GM04504 (cell line): Measurements from ENCODE around the gene TTC9B.

Experiments
- DNase-seq: peaks from one replicate; pipeline ENCODE4 v3.0.0-alpha.2; 2012; ENCODE audit warnings: low read depth

TTC9B gene

DNA sequence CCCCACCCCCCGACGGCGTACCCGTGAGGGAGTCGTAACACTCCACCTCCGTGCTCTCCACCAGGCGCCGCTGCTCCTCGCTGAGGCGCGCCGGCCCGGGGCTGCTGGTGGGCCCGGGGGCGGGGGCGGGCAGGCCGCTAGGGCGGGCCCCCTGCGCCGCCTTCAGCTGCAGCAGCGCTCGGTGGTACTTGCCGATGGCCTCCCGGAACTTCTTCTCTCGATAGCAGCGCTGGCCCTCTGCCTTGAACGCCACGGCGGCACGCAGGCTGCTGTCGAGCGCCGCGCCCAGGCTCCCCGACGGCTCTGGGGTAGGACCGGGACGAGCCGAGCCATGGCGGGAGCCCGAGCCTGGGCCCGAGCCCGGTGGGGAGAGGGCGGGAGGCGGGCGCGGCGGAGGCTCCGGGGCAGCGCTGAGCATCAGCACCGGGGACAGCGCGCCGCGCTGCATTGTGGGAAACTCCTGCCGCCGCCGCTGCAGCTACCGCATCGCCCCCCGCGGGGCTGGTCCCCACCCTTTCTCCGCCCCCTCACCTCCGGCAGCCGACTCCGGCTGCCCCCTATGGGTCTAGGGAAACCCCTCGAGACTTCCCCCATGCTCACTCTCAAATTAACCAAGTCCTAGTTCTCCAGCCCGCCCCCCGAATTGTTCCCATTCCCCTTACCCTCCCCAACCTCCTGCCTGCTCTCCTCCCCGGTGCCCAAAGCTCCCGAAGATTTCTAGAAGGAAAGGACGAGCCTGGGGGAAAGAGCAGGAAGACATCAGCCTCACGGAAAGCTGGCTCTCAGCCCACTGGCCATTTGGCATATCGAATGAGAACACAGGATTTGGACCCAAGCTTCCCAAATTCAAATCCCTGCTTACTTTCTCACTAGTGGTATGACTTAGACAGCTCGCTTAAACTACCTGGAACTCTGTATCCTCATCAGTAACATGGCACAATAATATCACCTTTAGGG lies at the start of gene TTC9B:
Gene TTC9B (minus strand): TSS at position 451 of the 957 bp plus-strand sequence. CDS start 3 bp downstream, at position 448.
- no peak for DNase-seq

DNA sequence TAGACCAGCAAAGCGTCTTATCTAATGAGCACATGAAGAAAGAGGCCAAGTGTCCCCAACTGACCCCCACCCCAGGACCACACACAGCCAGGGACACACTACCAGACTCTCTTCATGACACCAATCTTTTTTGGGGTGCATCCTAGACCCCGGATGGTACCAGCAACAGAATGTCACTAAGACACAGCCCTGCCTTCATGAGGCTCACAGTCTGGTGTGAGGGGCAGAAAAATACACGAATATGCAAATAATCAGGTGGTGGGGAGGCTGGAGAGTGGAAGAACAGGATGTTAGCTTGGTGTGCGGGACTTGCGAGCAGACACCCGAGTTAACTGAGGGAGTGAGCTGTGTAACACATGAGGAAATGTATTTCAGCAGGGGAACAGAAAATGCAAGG lies 49.4 kb upstream of the TTC9B start:
- no peak for DNase-seq

DNA sequence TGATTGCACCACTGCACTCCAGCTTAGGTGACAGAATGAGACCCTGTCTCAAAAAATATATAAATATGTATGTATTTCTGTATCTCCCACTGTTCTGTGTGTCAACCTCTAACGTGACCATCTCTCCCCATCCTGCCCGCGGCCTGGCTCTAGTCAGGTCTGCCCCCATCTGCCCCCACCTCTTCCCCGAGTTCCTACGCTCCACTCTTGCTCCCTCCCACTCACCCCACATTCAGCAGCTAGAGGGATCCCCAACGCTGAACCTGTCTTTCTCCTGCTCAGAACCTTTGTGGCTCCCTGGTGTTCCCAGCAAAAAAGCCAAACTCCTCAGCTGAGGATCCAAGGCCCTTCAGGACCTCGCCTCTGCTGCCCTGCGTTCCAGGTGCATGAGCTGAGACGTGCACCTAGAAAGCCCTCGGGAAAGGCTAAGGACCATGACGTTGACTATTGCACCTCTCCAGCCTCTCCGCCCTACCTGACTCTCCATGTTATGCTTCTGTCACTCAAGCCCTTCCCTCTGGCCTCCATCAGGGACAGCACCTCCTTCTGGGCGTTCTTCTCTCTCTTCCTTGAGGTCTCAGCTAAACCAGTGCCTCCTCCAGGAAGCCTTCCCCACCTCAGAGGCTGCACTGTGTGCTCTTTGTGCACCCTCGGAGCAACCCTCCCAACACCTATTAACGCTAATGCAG lies 48.9 kb upstream of the TTC9B start:
- DNase-seq: no peak

DNA sequence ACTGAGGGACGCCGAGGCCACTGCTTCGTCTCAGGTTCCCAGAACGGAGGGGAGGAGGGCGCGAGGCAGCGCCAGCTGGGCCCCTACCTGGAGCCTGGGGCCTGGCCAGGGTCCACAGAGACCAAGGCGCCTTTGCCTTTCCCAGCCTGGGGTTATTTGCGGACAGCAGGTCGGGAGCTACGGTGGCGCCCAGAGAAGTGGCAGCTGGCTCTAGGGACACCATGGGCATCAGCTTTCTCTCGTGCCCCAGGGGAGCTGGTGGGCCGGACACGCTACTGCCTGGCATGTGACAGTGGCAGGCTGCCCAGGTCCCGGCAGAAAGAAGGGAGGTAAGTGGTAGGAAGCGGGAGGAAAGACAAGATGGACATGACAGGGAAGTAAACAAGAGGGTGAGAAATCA lies 47.9 kb upstream of the TTC9B start:
- no peak for DNase-seq

DNA sequence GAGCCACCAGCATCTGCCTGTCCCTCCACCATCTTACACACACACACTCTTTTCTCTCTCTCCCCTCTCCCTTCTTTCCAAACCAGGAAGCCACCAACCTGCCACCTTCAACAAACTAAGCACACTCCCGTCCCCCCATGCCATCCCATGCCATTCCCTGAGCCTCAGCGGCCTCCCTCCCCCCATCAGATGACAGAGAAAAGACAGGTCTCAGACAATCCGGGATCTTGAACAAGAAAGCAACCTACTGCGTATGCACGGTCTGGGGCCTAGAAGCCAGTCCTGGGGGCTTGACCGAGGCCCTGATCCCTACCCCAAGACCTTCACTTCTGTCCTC lies 47.5 kb upstream of the TTC9B start:
- DNase-seq: no peak

DNA sequence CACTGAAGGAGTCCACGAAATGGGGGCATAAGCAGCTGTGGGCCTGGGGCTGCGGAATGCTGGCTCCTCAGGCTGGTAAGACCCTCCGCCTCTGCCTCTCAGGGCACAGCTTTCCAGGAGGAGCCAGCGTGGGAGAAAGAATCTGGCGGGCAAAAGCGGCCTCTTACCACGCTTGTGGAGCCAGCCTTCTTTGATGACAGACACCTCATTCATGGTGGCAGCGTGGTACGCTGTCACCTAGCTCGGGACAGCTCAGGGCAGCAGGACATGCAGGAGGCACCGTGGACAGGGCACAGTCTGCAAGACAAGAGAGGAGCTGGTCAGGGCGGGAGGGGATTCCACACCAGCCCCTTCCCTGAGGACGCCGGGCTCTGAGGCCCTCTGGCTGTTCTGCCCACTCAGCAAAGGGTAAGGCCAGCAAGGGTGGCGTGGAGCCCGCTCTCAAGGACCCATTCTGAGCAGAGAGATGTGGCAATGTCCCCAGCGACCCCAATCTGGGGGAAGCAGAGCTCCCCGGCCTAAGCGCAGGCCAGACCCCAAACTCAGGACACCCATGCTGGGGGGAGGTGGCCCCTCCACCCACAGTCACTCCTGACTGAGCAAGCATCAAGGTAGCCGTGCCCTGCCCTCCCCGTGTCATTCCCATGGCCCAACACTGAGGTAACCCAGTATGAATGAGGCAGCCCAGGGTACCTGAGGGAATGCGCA lies 47.0 kb upstream of the TTC9B start:
- DNase-seq: no peak

DNA sequence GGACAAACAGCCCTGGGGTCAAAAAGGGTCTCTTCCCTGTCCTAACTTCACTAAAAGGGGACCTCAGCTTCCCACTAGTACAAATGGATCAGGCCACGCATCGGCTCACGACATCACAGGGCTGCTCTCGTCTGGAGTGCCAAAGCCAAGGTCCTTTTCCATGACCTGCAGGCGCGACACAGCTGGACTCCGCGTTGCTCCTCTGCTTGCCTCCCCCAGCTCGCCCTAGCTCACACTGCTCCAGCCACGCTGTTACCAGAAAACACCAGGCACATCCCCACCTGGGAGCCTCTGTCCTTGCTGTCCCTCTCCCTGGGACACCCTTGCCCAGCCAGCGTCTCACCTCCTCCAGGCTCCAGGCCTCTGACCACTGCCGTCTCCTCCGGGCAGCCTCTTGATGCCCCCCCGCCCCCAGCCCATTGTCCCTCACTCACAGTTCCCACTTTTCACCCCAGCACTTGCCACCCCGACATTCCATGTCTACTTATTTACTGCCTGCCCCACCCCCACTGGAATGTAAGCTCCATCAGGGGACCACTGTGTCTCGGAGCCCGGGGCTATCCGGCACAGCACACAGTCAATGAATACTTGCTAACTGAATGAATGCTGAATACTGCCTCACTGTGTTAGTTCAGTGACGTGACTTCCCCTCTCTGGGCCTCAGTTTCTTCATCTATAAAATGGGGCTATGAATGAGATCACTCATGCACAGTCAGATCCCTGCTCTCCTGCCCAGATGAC lies 46.3 kb upstream of the TTC9B start:
- DNase-seq: no peak

DNA sequence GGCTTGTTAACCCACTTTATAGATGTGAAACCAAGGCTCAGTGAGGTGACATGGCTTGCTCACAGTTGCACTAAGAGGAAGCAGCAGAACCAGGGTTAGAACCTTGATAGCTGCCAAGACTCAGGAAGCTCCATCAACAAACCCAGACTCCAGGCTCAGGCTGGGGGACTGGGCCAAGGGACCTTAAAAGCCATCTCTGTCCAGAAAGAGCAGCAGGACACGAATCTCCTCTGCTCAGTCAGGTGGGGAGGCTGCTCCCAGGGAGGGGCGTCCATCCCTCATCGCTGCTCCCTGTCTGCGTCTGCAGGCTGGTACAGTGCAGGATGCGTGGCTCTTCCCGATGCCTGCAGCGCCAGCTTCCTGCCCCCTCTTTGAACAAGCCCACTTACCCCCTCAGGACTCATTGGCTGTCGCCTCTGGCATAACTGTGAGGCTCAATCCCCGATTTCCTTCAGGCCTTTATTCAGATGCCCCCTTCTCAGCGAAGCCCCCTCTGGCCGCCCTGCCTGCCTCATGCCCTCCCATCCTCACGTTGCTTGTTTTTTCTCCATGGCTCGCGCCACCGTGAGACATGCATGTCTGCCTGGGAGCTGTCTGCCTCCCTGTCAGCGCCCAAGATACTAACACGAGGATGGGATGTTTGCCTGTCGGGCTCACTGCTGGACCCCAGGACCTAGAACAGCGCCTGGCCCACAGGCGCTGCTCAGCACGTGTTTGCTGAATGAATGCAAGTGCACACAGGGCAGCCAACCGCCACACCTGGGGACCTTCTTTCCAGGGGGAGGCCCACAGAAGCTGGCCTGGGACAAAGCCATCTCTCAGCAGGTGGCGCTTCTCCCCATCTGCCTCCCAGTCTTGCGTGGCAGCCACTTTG lies 45.5 kb upstream of the TTC9B start:
- DNase-seq: no peak

DNA sequence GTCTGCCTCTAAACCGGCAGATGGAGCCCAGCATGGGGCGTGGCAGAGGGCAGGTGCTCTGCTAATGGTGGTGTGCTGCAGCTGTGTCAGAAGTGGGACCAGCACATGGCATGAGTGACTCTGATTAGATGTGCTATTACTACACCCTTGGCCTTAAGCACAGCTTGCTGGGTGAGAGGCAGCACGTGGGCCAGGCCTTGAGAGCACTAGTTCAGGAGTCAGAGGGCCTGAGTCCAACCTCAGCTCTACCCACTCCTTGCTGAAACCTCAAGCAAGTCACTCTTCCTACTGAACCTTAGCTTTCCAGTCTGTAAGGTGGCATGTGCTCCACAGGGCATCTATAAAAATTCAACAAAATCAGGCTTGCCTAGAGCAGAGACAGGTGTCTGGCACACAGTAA lies 44.2 kb upstream of the TTC9B start:
- DNase-seq: no peak

DNA sequence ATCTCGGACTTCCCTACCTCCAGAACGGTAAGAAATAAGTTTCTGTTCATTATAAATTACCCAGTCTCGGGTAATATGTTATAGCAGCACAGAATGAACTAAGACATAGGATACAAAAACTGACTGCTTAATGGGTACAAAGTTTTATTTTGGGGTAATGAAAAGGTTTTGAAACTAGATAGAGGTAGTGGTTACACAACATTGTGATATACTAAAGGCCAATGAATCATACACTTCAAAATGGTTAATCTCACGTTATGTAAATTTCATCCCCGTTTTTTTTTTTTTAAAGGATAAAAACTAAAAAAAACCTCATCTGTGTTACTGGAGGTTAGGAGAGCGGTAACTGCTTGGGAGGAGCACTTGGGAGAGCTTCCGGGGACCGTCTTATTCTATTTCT lies 43.4 kb upstream of the TTC9B start:
- DNase-seq: no peak

DNA sequence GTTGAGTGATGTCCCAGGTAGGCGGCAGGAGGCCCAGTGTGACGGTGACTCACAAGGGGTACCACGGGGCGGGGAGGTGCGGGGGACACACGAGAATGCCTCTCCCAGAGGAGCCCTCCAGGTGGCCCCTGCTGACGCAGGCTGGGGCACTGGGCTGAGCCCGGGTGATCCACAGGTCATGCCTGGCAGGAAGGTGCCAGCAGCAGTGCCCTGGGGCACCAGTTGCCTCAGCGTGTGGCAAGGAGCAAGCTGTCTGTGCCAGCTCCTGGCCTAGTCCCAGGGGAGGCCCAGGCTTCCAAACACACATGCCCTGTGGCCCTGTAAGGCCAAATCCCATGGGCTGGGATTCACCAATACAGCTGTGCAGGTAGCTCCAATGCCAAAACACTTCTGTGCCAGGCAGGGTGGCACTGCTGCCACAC lies 38.9 kb upstream of the TTC9B start:
- DNase-seq: no peak

DNA sequence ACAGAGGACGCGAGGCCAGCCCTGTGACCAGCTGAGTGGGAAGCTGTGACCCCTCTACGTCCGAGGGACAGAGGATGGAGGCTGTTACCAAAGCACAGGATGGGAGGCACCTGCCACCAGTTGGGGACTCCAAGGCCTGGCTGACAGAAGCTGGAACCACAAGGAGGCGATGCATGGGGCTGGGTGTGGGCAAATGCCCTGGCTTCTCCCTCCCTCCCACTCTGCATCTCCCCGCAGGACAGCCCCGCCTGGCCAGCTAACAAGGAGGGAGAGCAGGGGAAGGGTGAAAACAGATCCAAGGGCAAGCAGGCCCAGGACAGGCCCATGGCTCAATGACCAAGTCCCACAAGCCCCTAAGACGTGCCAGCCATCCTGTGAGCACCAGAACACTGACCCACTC lies 38.3 kb upstream of the TTC9B start:
- no peak for DNase-seq

DNA sequence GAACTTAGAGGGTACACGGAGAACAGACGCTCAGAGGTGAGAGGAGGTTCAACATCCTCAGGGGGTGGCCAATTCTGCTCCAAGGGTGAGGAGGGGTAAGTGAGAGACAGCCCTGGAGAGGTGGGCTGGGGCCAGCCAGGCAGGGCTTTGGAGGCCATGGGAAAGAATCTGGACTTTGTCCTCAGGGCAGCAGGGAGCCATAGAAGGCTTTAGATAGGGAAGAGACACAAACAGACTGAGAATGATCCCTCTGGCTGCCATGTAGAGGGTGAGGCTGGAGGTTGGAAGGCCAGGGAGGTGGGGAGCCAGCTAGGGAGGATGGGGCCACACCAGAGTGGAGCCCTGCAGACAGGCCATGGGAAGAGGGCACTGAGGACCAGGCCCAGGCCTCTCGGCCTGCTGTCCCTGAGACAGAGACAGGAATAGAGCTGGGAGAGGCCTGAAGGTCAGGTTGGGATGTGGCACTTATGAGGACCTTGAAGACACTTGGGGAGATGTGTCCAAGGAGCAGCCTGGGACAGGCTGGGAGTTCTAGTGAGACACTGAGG lies 37.5 kb upstream of the TTC9B start:
- DNase-seq: no peak

DNA sequence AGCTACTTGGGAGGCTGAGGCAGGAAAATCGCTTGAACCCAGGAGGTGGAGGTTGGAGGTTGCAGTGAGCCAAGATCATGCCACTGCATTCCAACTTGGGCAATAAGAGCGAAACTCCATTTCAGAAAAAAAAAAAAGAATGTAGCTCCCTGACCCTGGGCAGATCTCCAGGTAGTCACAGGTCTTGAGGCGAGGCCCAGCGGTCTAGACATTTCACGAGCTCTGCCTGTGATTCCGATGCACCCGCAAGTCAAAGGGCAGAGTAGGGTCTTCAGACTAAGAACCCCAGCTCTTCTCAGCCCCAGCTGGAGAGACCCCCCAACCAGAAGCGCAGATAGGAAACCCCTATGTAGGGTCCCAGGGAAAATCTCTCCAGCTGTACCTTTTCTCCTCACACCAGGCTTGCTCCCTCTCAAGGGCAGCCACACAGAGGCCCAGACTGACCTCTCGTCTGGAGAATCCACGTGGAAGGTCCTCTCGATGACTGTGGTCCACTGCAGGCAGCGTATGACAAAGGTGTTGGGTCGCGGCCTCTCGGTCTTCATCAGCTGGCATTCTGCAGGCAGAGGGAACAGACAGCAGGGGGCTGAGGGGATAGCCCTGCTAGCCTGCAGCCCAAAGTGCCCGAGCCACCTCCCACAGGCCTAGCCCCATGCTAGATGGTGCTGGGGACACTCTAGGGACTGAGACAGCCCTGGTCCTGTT lies 36.7 kb upstream of the TTC9B start:
- DNase-seq: no peak

DNA sequence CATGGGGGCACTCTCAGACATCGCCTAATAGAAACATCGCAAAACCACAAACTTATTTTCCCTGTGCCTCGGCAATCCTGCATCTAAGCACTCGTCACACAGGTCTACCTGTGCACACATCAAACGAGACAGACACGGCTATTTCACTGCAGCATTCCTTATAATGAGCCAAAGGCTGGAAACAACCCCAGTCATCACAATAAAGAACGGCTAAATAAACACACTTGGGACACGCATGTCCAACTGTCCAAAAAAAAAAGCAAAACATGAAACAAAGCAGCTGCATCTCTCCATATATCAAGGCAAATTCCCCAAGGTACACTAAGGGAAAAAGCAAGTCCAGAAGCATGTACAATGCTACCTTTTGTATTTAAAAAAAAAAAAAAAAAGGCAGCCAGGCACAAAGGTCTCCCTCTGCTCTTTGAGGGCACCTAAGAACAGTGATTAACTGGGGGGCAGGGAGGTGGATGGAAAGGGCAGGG lies 35.5 kb upstream of the TTC9B start:
- DNase-seq: no peak

DNA sequence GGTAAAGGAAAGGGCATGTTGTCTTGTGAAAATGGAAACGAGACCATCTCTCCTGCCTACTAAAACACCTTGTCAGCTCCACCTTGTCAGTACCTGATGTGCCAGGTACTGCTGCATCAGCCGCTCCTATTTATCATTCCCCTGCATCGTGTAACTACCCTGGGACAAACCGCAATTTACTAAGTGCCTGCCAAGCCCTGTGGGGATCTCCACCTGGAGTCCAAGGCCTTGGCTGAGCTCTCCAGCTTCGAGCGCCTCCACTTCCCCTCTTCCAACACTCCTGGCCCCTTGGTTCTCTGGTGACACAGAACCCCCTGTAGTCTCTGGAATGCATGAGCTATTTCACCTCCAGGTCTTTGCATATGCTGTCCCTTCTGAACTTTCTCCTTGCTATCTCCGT lies 34.2 kb upstream of the TTC9B start:
- no peak for DNase-seq

DNA sequence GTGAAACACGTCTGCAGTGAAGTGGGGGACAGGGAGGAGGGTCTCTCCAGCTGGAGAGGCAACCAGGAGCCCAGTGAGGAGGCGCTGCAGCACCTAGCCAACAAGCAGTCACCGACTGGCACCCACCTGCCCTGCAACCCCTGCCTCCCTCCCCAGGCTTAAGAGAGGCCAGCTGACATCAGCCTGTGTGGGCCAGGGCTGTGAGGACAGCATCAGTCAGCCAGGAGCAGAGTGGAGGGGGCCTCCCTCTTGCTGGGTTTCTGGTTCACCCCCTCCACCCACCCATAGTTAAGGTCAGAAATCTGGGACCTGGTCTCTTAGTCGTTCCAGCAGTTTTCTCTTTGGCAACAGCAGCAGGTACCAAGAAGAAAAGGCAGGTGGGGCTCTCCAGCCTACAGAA lies 33.8 kb upstream of the TTC9B start:
- DNase-seq: no peak

DNA sequence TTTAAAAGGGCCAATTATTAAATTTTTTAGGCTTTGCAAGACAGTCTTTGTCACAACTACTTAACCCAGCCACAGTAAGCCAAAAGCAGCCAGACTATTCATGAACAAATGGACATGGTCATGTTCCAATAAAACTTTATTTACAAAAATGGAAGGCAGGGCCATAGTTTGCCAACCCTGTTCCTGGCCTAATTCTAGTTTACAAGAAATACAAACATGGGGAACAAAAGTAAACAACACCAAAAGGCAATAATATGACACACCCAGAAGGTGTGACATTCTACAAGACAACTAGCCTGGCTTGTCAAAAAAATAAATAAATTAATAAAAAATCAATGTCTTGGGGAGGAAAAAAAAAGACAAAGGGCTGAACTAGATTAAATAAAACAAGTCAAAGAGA lies 33.1 kb upstream of the TTC9B start:
- no peak for DNase-seq

DNA sequence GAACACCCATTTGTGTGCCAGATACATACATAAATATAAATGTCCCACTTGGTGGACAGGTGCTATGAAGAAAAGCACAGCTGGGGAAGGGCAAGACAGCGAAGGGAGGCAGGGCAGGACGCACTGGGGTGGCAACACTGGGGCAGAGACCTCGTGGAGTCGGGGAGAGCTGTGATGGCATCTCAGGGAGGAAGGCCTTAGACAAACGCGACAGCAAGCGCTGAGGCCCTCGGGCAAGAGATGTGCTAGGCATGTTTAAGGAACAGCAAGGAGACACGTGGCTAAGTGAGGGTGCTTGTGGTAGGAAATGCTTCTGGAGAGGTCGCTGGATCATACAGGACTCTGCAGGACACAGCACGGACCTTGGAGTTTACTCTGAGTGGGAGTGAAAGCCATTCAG lies 31.6 kb upstream of the TTC9B start:
- DNase-seq: no peak

DNA sequence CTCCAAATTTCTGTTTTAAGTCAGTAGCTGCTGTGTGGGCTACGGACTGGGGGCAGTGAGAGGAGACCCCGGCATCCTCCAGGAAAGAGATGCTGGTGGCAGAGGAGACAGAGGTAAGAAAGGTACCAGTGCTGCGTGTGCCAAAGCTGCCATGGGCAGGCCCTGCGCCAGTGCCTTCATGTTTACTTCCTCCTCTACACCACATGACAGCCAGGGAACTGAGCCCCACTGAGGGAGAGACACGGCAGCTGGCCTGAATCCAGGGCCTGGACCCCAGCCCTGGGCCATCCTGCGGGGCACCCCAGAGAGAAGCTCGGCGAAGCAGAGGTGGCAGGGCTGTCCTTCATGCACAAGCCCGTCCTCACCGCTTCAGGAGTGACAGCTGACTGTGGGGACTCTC lies 31.0 kb upstream of the TTC9B start:
- DNase-seq: no peak
